GM18907 (cell line): Measurements from ENCODE around the gene CCNL2.
"Not testable (repeated sequence)": the region's sequence is repeated elsewhere in the genome, so short reads cannot be mapped to it uniquely, and the experiment has no call there.

Source experiments
- ATAC-seq: cut with Tn5 transposase; IDR thresholded peaks from one replicate; pipeline ENCODE4 v1.9.1; 2021; ENCODE audit warnings: mild to moderate bottlenecking, moderate library complexity; ENCODE audit not compliant: unreplicated experiment

Gene CCNL2

GRCh38 chr1:1399187-1399871 is at the start of gene CCNL2:
Gene CCNL2, minus strand, starts transcription at chr1:1399335. Its CDS starts 29 bp downstream, at chr1:1399306.
- ATAC-seq, result peak; percentile 92

DNA sequence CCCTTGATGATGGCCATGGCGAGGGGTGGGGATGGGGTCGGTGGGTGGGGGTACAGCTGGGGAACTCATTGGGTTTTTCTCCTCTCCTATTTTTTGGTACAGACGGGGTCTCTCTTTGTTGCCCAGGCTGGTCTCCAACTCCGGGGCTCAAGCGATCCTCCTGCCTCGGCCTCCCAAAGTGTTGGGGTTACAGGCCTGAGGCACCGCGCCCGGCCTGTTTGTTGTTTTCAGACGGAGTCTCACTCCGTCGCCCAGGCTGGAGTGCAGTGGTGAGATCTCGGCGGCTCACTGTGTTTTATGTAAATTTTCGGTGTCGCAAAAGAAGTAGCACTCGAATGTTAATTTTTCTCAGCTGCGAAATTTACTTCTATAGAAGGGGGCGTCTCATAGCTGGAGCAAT is 47.5 kb upstream of the CCNL2 start:
- not testable (repeated sequence) for ATAC-seq

GRCh38 chr1:1442069-1442770 is 43.1 kb upstream of the CCNL2 start:
- ATAC-seq, result no peak

DNA sequence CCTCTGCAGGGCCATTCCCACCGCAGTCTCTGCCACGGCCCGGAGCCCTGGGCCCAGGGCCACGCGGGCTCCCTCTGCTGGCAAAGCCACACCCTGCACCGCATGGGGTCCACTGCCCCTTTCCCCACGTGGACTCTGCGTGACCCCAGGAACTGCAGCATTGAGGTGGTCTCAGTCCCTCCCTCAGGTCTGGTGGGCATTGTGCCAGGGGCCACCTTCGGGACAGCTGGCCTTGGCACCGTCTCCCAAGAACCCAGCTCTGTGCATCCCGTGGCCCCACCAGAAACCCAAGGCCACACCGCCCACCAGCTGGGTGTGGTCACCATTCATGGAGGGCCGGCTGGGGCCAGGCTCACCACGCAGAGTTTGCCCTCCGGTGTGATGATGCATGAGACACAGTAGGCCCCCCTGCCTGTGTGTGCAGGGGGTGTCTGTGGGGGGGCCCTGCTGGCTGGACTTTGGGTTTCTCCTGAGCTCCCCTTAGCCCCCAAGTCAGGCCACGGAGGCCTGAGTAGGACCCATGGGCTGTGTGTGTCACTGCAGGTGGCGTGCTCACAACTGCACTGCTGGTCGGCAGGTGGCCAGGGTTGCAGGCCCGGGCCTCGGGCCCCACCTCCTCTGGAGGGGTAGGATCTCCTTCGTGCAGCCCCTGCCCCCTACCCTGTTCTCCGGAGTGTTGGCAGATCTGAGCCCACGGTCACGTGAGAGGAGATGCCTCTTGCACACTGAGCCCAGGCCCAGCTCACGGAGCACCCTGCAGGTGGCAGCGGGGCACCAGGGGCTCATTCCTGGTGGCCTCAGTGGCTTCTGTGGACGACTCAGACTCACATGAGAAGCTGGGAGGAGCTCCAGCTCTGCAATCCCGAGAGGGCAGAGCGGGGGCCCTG is 42.1 kb upstream of the CCNL2 start:
- ATAC-seq, result no peak

DNA sequence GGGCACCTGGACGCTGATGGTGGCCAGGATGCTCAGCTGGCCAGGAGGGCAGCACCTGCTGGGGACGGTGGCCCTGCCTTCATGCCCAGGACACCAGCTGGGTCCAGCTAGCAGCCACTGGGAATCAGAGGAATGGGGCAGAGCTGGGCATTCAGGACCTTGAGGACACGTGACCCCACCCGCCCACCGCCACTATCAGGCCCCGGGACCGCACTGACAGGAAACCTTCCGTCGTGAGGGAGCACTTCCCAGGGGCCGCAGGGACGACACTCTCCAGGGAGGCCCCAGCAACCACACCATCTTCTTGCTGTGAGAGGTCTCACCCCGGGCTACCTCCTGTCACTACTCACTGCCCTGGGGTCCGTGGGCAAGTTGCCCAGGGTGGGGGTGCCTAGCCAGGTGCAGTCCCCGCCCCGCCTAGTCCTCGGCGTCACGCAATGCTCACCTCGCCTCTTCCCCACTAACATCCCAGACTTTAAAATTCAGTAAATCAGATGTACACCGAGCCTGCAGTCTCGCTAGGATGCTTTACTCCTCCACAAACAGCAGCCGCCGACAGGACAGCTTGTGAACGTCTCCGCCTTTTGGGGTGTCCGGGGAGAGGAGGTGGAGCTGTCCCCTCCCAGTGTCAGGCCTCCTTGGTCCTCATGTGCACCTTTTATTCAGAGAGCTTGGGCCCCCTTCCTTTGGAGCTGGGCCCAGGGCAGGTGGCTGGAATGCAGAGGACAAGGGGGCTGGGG is 41.3 kb upstream of the CCNL2 start:
- no peak for ATAC-seq

- no peak for ATAC-seq
Observed at GRCh38 chr1:1439546-1440261, 40.6 kb upstream of the CCNL2 start.

GRCh38 chr1:1438531-1439381 is 39.6 kb upstream of the CCNL2 start:
- ATAC-seq, result no peak

- no peak for ATAC-seq
Observed at GRCh38 chr1:1437904-1438376, 38.8 kb upstream of the CCNL2 start.

DNA sequence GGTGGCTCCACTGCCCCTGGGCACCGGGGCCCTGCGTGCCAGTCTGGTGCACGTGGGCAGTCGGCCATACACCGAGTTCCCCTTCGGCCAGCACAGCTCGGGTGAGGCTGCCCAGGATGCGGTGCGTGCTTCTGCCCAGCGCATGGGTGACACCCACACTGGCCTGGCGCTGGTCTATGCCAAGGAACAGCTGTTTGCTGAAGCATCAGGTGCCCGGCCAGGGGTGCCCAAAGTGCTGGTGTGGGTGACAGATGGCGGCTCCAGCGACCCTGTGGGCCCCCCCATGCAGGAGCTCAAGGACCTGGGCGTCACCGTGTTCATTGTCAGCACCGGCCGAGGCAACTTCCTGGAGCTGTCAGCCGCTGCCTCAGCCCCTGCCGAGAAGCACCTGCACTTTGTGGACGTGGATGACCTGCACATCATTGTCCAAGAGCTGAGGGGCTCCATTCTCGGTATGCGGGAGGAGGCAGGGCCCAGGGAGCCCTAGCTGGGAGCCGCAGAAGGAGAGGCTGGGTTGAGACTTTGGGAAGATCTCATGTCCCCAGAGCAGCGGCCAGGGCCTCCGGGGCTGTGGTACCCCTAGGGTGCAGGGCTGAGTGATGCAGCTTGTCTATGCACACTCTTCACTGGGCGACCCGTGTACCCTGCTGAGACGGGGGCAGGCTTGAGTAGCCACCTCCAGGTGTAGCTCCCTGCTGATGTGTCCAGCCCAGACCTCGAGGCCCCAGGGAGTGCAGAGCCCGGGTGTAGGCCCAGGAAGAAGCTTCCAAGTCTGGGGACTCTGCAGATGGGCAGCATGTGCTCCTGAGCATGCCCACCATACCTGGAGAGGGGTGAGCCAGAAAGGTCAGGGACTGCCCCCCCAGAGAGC is 38.1 kb upstream of the CCNL2 start:
- ATAC-seq, result no peak

- ATAC-seq, result no peak
Observed at GRCh38 chr1:1436630-1437032, 37.5 kb upstream of the CCNL2 start.

DNA sequence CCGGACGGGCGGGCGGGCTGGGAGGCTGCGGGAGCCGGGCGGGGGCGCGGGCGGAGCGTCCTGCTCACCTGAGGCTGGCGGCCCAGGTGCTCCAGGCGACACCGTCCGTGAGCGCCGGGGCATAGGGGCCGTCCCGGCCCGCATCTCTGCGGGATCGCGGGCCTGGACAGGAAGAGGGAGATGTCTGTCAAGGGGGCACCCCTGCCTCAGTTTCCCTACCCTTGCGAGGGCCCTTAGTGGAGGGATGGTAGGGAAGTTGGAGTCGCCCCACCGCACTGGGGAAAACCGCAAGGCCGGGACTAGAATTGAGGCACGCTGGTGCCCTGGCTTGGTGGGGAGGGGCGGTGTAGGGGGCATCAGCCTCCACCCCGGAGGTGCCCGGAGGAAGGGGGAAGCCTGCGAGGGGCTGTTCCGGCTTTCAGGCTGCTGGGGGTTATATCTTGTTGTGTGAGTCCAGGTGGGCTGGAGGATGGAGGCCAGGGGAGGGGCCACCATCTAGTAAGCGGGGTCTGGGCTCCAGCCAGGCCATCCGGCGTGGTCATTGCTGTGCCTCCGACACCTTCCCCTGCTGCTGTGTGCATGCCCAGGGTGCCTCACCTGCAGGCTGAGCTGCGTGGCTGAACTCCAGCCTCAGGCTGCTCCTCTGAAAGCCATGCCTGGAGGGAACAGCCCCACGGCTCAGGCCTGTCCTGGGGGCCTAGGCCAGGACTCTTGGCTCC is 36.9 kb upstream of the CCNL2 start:
- no peak for ATAC-seq

DNA sequence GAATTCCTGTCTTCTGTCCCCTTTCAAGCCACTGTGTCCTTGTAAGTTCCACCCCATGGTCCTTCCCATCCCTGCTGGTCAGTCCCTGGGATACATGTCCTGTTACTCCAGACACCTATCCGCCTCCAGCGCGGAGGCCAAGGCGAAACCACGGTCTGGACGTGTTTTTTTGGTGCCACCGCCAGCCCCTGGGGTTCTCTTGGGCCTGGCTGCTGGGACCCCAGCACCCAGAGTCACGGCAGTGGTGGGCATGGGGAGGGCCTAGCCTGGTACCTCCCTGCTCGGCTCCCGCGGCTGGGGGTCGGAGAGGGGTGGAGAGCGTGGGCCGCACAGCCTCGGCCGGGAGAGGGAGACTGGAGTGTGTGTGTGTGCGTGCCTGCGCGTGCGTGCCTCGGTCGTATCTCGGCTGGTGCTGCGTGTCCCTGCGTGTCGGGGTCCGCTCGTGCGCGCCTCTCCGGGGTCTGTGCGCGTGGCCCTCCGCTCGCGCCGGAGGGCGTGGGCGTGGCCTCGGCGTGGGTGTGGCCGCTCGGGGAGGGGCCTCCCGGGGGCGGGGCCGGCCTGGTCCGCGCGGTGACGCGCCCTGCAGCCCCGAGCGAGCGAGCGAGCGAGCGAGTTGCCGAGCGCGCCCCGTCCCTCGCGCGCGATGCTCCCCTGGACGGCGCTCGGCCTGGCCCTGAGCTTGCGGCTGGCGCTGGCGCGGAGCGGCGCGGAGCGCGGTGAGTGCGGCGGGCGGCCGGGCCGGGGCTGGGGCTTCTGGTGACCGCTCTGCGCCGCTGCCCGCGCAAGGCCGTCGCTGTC is 36.2 kb upstream of the CCNL2 start, which contains the start of gene VWA1:
TSS of gene VWA1 (plus strand) at position 585 of the 798 bp plus-strand sequence. CDS start at position 644, 59 bp downstream.
- ATAC-seq, result no peak

- no peak for ATAC-seq
Observed at GRCh38 chr1:1434824-1435105, 35.6 kb upstream of the CCNL2 start.

- ATAC-seq, result no peak
Observed at GRCh38 chr1:1434131-1434823, 35.1 kb upstream of the CCNL2 start.

- ATAC-seq, result no peak
Observed at GRCh38 chr1:1433804-1434130, 34.6 kb upstream of the CCNL2 start.
